NCI-H460 (cell line): Measurements from ENCODE around the gene DOCK9. TPM values are rescaled to one million over a fixed set of nuclear protein-coding genes. Genes with fewer than 3 reads are reported as not detected.
"Not testable (repeated sequence)": the region's sequence is repeated elsewhere in the genome, so short reads cannot be mapped to it uniquely, and the experiment has no call there.

Experiments used
- DNase-seq: peaks from one replicate; pipeline ENCODE4 v3.0.0-alpha.2; 2016; ENCODE audit warnings: low read depth; ENCODE audit errors: extremely low read depth
- total RNA-seq: library from RNA; depleted of rRNA; stranded (reverse); fragments of >200 nt; shearing (Covaris generic); gene quantifications from 2 replicates; pipeline ENCODE4 v1.2.3, GENCODE V29; 2014

DOCK9 gene
- total RNA-seq, 1 experiment from 2014 or later: 11.5 TPM

DNA sequence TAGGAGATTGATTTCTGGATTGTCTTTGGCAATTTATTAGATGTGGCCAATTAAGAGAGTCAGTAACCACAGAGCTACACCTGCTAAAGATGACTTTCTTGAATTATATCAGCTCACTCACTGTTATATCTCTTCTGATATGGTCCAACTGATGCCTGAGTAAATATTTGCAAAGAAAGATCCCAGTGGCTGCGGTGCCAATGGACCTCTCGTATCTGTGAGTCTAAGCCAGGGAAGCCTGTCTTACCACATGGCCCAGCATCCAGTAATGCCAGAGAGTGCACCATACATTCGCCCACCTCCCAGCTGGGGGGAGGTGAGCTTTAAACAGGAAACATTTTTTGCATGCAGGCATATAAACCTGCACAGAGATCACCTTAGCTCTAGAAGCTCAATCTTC is 142.7 kb downstream of the DOCK9 start:
- no peak for DNase-seq

DNA sequence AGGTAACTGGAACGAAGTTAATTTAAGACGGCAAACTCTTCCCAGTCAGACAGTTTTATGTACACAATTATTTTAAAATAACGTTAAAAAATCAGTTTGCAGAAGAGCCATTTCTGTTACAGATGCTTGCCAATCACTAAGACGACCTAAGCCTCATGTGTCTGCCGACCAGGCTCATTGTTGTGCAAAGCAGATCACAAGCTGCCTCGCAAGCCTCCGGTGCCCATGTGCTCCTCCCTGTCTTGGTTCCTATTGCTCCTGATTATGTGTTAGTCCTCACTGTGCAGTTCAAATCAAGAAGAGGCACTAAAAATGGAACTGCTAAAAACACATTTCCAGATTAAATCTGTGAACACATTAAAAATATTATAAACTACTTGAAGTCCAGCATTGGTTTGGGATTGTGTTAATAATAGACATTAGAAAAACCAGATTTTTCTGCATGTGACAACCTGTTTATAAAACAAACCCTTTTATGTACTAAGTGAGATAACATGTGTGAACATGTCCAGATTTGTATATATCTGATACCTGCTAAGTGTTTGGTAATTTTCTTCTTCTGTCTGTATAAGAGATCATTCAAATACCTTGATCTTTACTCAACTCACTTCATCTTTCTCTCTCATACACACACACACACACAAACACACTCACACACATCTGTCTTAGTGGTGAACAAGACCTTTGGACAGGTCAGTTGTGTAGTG is 143.5 kb downstream of the DOCK9 start:
- DNase-seq: no peak

- no peak for DNase-seq
These were observed 146.6 kb downstream of the DOCK9 start for GRCh38 chr13:98831236-98831635.

DNA sequence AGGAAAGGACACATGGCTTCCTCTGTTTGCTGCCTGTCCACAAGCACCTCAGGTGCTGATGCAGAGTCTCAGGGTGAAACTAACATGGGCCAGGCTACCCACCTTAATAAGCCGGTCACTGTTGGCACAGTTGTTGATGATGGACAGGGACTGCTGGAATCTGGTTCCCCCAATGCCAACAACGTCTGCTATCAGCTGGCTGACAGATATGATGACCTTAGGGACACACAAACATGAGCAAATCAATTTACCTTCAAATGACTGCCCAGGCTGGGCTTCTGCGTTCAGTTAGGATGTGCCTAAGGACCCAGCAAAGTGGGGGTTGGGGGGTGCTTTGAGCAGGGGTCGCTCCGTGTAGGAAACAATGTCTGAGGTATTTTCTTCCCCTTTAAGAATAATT is 148.3 kb downstream of the DOCK9 start:
- DNase-seq: no peak

GRCh38 chr13:98828614-98829013 is 149.2 kb downstream of the DOCK9 start:
- DNase-seq: no peak

DNA sequence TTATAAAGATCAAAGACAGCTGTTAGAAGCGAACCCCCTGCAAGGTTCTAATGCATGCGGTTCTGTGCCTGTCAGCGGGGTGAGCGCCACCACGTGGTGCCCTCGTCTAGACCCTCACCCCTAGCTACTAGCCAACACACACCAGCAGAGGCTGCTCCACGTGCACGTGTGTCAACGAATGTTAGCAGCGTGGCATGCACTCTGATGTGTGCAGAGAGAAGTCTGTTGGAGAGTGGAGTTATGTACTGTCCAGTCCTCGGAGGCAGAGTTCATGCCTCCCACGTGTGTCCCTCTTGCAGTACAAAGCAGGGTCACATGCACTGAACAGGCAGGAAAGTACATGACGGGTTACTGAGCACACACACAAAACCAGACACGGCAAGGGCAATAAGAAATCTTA is 150.4 kb downstream of the DOCK9 start:
- no peak for DNase-seq

- DNase-seq: no peak
These were observed 151.7 kb downstream of the DOCK9 start for GRCh38 chr13:98826146-98826545.

GRCh38 chr13:98825659-98826058 is 152.2 kb downstream of the DOCK9 start:
- no peak for DNase-seq

DNA sequence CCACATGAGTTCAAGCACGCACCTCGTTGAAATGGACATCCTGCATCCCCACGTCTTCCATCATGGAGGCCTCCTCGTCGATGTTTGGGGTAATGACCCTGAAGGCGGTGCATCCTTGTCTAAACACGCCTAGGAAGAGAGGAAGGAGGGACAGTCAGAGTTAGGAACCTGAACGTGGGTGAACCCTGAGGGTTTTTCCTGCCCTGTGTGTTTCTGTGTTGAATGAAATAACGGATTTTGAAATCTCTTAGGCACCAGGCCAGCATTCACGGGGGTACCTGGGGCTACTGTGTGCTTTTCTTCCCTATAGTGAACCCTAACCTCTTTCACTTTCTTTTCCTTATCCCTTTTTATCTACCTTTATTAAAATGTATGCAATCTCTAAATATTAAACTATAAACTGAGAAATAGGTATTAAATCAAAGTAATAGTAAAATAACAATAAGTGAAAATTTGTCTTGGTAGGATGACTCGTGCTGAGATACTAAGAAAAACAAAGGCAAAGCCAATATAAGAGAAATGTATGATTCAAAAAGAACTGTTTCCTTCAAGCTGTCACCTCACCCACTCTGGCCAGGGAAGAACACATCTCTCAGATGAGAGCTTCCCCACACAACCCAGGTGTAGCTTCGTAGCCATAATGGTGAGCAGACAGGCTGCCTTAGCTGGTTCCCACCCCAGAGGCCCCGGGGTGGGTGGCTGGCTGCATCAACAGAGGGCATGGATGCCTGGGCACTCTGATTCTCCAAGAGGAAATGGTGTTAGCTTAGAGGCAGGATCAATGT is 153.3 kb downstream of the DOCK9 start:
- DNase-seq: no peak

DNA sequence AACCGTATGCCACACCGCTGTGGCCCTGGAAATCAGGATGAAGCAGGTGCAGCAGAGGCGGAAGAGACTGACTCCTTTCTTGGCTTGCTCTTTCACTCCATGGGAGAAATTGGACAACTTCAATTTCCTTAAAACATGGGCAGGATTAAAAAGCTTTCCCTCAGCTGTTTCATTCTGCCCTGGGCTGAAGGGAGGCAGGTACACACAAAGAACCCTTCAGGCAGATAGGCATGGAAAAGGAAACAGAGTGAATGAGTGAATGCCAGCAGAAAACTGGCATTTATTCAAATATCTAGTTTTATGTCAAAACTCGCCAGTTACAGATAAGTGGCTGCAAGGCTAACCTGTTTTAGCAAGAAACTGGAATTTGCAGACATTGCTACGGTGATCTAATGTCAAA is 154.4 kb downstream of the DOCK9 start:
- DNase-seq: no peak

- DNase-seq: no peak
These were observed 155.6 kb downstream of the DOCK9 start for GRCh38 chr13:98822225-98822606.

- DNase-seq: no peak
These were observed 156.3 kb downstream of the DOCK9 start for GRCh38 chr13:98821372-98822224.

GRCh38 chr13:98820744-98821371 is 157.0 kb downstream of the DOCK9 start:
- no peak for DNase-seq

- DNase-seq: no peak
These were observed 157.6 kb downstream of the DOCK9 start for GRCh38 chr13:98820300-98820699.

DNA sequence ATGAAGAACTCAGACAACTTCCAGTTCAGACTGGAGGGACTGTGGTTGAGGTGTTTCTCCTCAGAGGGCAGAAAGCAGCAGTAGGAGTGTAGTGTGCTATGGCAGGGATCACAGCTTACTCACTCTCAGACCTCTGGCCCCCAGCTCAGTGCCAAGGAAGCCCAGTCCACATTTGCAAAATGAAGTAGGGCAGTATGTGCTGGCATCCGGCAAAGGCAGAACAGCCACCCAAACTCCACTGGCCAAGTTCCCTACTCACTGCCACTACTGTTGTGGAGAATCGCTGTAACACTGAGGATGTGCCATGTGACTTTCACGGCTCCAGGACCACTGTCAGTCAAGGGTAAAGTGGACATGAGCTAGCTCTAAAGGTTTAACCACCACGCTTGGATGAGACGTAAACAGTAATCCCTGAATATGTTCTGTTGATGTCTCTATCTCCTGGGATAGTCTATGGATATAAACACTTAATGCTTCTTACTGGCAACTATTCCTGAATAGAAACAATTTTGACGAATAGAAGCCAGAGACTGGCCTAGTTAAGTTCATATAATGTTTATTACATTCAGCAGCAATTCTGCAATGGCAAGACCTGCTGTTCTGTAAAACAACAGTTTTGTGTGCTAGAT is 158.4 kb downstream of the DOCK9 start:
- DNase-seq: no peak

GRCh38 chr13:98816406-98816805 is 161.5 kb downstream of the DOCK9 start:
- no peak for DNase-seq

- no peak for DNase-seq
These were observed 163.9 kb downstream of the DOCK9 start for GRCh38 chr13:98813993-98814392.

DNA sequence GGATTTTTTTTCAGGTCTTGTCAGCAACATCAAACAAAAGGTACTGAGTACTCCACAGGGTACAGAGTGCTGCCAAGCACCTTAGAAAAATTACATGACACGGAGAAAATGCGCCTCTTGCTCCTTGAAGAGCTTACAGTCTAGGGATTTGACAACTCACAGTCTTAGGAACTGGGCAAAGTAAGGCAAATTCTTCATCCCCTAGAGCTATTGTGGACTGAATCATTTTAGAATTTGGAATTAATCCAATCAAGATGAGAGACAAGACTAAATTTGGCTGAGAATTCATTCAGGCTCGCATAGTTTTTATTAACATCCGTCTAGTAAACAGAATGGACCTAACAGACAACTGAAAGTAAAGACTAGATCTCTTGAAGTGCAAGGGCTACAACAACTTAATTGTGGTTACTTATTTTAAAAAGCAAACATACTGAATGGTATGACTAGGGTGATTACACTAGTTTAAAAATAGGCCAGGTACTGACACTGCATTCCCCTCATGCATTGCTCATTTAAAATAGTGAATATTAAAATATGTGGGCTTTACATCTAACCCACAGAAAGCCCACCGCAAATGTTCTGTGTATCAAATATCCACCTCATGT is 165.6 kb downstream of the DOCK9 start:
- not testable (repeated sequence) for DNase-seq

DNA sequence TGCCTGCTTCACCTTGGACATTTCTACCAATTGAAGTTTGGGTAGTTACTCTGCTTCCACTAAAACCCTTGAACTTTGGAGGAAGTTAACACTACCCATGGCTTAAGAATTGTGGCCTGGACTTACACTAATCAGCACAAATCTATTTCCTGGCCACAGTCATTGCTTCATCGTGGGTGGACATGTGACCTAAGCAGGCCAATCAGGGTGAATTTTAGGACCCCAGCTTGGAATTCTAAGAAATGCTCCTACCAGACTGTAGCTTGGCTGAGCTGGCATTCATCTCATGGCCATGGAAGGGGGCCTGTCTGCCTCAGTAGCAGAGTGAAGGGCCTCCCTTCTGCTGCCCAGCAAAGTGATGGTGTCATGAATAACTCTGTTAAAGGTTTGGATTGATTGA is 167.1 kb downstream of the DOCK9 start:
- no peak for DNase-seq

- DNase-seq: no peak
These were observed 168.5 kb downstream of the DOCK9 start for GRCh38 chr13:98809345-98809777.
